ENCODE results near the gene NRP1. TPM values are rescaled to one million over a fixed set of nuclear protein-coding genes. Genes with fewer than 3 reads are reported as not detected.

The NRP1 gene
- total RNA-seq, 1 donor from 2014 or later, result 100 TPM

DNA sequence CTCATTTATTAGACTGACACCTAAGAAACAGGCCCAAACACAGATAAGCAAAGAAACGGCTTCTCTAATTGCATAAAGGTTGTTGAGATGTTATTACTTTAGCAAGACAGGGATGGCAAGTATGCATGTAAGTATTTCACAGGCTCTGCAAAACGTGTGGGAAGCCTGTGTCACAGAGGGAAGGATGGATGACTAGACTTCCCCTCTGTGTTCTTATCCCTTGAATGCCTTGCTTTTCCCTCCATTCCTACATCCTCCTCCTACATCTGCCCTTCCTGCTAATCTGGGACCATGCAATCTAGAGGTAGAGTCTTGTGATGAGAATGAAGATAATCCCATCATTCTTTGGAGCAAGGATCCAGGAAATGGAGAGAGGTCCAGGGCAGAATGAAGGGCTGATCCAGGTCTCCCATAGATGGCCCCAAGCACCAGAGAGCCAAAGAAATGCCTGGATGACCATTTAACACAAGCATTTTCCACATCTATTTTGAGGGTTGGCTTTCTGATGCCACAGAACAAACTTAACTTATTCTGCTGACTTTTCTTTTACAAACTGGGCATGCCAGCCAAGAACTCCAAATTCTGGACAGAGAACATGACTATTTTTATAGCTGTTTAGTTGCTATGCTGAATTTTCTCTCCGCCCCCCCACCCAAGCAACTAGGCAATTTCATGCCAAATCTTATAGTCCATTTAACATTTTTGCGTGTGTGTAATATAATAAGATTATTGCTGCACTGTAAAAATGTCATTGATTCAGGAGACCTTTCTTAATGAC lies 48.1 kb downstream of the NRP1 start:
- TF ChIP-seq, protein P1, sequence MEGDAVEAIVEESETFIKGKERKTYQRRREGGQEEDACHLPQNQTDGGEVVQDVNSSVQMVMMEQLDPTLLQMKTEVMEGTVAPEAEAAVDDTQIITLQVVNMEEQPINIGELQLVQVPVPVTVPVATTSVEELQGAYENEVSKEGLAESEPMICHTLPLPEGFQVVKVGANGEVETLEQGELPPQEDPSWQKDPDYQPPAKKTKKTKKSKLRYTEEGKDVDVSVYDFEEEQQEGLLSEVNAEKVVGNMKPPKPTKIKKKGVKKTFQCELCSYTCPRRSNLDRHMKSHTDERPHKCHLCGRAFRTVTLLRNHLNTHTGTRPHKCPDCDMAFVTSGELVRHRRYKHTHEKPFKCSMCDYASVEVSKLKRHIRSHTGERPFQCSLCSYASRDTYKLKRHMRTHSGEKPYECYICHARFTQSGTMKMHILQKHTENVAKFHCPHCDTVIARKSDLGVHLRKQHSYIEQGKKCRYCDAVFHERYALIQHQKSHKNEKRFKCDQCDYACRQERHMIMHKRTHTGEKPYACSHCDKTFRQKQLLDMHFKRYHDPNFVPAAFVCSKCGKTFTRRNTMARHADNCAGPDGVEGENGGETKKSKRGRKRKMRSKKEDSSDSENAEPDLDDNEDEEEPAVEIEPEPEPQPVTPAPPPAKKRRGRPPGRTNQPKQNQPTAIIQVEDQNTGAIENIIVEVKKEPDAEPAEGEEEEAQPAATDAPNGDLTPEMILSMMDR (IDR thresholded peaks at IDR 0.05; ENCODE audit: partially characterized antibody, unreplicated experiment), result no peak
- H3K36me3 Mint-ChIP-seq (ENCODE audit: unreplicated experiment), result no peaks in the 10 kb centered on the region
- no peak overlapping the region for H3K4me3 Mint-ChIP-seq (ENCODE audit: unreplicated experiment)
- H3K27me3 Mint-ChIP-seq (ENCODE audit: unreplicated experiment), result peaks cover 4% of the 10 kb centered on the region
- DNase-seq, result no peak
- peaks cover 7% of the 10 kb centered on the region for H3K4me1 Mint-ChIP-seq (ENCODE audit: low read depth, unreplicated experiment)
- H3K9me3 Mint-ChIP-seq (ENCODE audit: unreplicated experiment), result no peaks in the 10 kb centered on the region
- no peak overlapping the region for H3K27ac Mint-ChIP-seq (ENCODE audit: unreplicated experiment)

DNA sequence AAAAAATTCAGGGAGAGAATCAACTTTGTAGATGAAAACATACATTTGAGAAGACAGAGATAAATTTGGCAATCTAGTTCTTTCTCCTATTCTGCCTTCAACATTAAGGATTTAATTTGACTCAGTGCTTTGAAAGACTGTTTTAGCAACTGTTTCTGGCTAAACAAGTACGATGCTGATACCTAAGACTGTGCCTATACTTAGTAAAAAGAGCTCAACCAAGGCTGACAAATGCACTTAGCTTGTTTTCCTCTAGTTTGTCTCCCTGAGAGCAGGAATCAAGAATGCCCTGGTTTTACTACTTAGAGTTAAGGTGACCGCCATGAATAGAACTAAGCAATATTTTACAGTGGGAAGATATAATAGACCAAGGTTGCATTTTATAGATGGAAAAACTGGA lies 49.5 kb downstream of the NRP1 start:
- H3K27ac Mint-ChIP-seq (ENCODE audit: unreplicated experiment), result no peak overlapping the region
- TF ChIP-seq, protein P1 (IDR thresholded peaks at IDR 0.05; ENCODE audit: partially characterized antibody, unreplicated experiment), result no peak
- peaks cover 3% of the 10 kb centered on the region for H3K4me1 Mint-ChIP-seq (ENCODE audit: low read depth, unreplicated experiment)
- H3K4me3 Mint-ChIP-seq (ENCODE audit: unreplicated experiment), result no peak overlapping the region
- H3K27me3 Mint-ChIP-seq (ENCODE audit: unreplicated experiment), result peaks cover 4% of the 10 kb centered on the region
- H3K36me3 Mint-ChIP-seq (ENCODE audit: unreplicated experiment), result no peaks in the 10 kb centered on the region
- DNase-seq, result no peak
- H3K9me3 Mint-ChIP-seq (ENCODE audit: unreplicated experiment), result no peaks in the 10 kb centered on the region

DNA sequence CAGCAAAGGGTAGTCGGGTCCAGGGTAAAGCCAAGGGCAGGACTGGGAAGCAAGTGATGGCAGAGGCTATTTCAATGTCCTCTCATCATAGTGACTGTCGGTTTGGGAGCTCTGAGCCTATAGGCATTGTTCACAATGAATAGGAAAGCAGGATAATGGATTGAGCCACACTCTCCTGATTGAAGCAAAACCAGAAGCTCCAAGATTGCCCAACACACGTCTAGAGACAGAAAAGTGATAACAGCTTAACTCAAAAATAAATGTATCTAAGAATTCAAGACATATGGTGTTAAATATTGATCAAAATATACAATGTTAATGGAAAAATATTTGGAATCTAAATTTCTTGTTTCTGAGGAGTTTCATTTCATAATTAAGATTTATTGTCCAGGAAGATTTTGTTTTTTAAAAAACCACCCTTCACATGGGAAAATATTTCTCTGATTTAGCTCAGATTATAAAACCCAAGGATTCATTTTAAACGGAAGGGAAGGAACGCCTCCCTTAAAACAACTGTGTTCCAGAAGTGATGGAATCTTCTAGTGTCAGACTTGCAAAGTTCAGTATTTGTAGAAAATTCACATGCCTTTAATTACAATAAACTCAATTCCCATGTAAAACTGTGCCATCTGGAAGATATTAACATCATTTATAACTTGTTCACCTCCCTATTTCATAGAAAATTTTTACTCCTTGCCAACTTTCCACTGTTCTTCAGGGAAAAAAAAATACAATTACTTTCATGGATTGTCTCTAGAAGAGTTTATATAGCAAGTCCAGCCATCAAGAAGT lies 54.5 kb downstream of the NRP1 start:
- H3K36me3 Mint-ChIP-seq (ENCODE audit: unreplicated experiment), result no peaks in the 10 kb centered on the region
- H3K4me1 Mint-ChIP-seq (ENCODE audit: low read depth, unreplicated experiment), result no peaks in the 10 kb centered on the region
- peaks cover 3% of the 10 kb centered on the region for H3K27me3 Mint-ChIP-seq (ENCODE audit: unreplicated experiment)
- no peak overlapping the region for H3K27ac Mint-ChIP-seq (ENCODE audit: unreplicated experiment)
- H3K9me3 Mint-ChIP-seq (ENCODE audit: unreplicated experiment), result no peaks in the 10 kb centered on the region
- DNase-seq, result no peak
- H3K4me3 Mint-ChIP-seq (ENCODE audit: unreplicated experiment), result no peak overlapping the region
- TF ChIP-seq, protein P1 (IDR thresholded peaks at IDR 0.05; ENCODE audit: partially characterized antibody, unreplicated experiment), result no peak

DNA sequence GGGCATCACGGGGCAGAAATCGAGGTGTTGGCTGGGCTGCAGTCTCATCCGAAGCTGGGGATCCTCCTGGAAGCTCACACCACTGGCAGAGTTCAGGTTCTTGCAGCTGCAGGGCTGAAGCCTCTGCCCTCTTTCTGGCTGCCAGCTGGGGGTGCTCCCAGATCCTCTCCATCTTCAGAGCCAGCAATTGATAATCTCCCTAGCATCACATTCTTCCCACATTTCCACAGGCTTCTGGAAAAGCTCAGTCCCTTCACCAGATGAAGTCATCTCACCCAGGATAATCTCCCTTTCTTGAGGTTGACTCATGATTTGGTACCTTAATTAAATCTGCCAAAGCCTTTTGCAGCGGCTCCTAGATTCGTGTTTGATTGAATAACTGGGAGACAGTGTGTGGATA lies 55.2 kb downstream of the NRP1 start:
- Mint-ChIP-seq H3K27ac (ENCODE audit: unreplicated experiment) (no peak overlapping the region), H3K9me3 (ENCODE audit: unreplicated experiment) (no peaks in the 10 kb centered on the region), H3K4me3 (ENCODE audit: unreplicated experiment) (no peak overlapping the region), H3K4me1 (ENCODE audit: low read depth, unreplicated experiment) (no peaks in the 10 kb centered on the region), H3K27me3 (ENCODE audit: unreplicated experiment) (peaks cover 3% of the 10 kb centered on the region), H3K36me3 (ENCODE audit: unreplicated experiment) (no peaks in the 10 kb centered on the region)
- TF ChIP-seq, protein P1 (IDR thresholded peaks at IDR 0.05; ENCODE audit: partially characterized antibody, unreplicated experiment), result no peak
- DNase-seq, result no peak

DNA sequence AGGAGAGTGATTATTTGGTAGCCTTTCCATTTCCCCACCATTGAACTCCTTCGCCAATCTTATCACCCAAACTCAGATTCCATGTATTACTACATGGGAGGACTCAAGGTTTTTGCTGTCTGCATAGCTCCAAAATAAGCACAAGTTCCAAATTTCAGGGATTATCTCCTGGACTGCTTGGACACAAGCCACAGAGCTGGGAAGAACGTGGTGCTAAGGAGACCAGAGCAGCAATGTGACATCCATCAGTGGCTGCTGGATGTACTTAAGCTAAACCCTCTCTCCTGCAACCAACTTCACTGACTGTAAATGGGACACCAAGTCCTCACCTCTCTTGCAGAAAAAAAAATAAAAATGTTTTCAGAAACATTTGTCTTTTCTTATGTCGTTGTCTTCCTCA lies 56.3 kb downstream of the NRP1 start:
- TF ChIP-seq, protein P1 (IDR thresholded peaks at IDR 0.05; ENCODE audit: partially characterized antibody, unreplicated experiment), result no peak
- Mint-ChIP-seq H3K27ac (ENCODE audit: unreplicated experiment) (no peak overlapping the region), H3K36me3 (ENCODE audit: unreplicated experiment) (no peaks in the 10 kb centered on the region), H3K9me3 (ENCODE audit: unreplicated experiment) (no peaks in the 10 kb centered on the region), H3K4me3 (ENCODE audit: unreplicated experiment) (no peak overlapping the region), H3K4me1 (ENCODE audit: low read depth, unreplicated experiment) (peaks cover under 1% of the 10 kb centered on the region), H3K27me3 (ENCODE audit: unreplicated experiment) (peaks cover 3% of the 10 kb centered on the region)
- no peak for DNase-seq
